Panc1 (cell line): ENCODE data around the gene ARHGEF3. TPM values are rescaled to one million over a fixed set of nuclear protein-coding genes. Genes with fewer than 3 reads are reported as not detected.

ENCODE experiments used
- ATAC-seq: fragments of 200-7000 bp; cut with Tn5 transposase; 2 replicates; pipeline ENCODE4 v1.9.1; 2020; ENCODE audit warnings: mild to moderate bottlenecking, moderate library complexity
- BruUV-seq: library from RNA; stranded (reverse); fragments of 400-500 nt; replicated peaks from 2 replicates; lab custom pipeline; 2021; lab: Mats Ljungman, UMichigan
- CTCF ChIA-PET: fragments of 300-600 bp; sonication (Branson Sonifier 250); formaldehyde crosslinking; loops from one replicate; lab custom pipeline; 2022; ENCODE audit warnings: antibody characterized with exemption; lab: Charles Lee
- POLR2A ChIA-PET: fragments of 300-600 bp; sonication (Branson Sonifier 250); formaldehyde crosslinking; loops from one replicate; lab custom pipeline; 2022; ENCODE audit warnings: antibody characterized with exemption; lab: Charles Lee
- DNase-seq: peaks from one replicate; pipeline ENCODE4 v3.0.0-alpha.2; 2010; ENCODE audit warnings: low read depth, low spot score
- H3K27ac ChIP-seq: 2 replicates; pipeline ENCODE4 v1.5.1; 2011; ENCODE audit warnings: mild to moderate bottlenecking, low read length, inconsistent platforms
- H3K27me3 ChIP-seq: fragments of 200-500 bp; sonication (Bioruptor generic); 2 replicates; pipeline ENCODE4 v1.6.0; 2014; ENCODE audit warnings: low read length, inconsistent platforms; ENCODE audit not compliant: control insufficient read depth, insufficient read depth
- H3K36me3 ChIP-seq: fragments of 200-500 bp; sonication (Bioruptor generic); 2 replicates; pipeline ENCODE4 v1.5.1; 2014; ENCODE audit warnings: inconsistent platforms, mild to moderate bottlenecking, low read length, moderate library complexity; ENCODE audit not compliant: control insufficient read depth, insufficient read depth
- H3K4me1 ChIP-seq: 2 replicates; pipeline ENCODE4 v1.5.1; 2011; ENCODE audit warnings: inconsistent platforms, mild to moderate bottlenecking, low read length, moderate library complexity; ENCODE audit not compliant: control insufficient read depth, insufficient read depth
- H3K4me3 ChIP-seq, 2 experiments: 2 replicates each; pipeline ENCODE4 v1.5.1; 2011 to 2012; ENCODE audit warnings: low read depth in 2 of 2, low read length in 2 of 2, mild to moderate bottlenecking in 2 of 2, inconsistent platforms in 1 of 2, moderate library complexity in 1 of 2
- H3K9me3 ChIP-seq: fragments of 200-500 bp; sonication (Bioruptor generic); 2 replicates; pipeline ENCODE4 v1.5.1; 2014; ENCODE audit warnings: low read depth, mild to moderate bottlenecking, inconsistent platforms, low read length, moderate library complexity; ENCODE audit not compliant: control insufficient read depth, insufficient read depth
- CTCF ChIP-seq: fragments of 450-650 bp; IDR thresholded peaks from 2 replicates; pipeline ENCODE4 v1.5.1; 2017; ENCODE audit warnings: mild to moderate bottlenecking
- POLR2AphosphoS5 ChIP-seq: IDR thresholded peaks from 2 replicates; pipeline ENCODE4 v1.6.1; 2012; ENCODE audit warnings: mild to moderate bottlenecking, low read depth, low read length, moderate library complexity
- REST ChIP-seq, 2 experiments: IDR thresholded peaks; 2 replicates each; pipeline ENCODE4 v1.6.1; 2011 to 2012; ENCODE audit warnings: low read depth in 2 of 2, control low read depth in 1 of 2, low read length in 1 of 2, mild to moderate bottlenecking in 1 of 2, moderate library complexity in 1 of 2; ENCODE audit not compliant: insufficient read depth in 1 of 2
- SIN3A ChIP-seq: IDR thresholded peaks from 2 replicates; pipeline ENCODE4 v1.6.1; 2012; ENCODE audit warnings: low read depth, mild to moderate bottlenecking, low read length, moderate library complexity, borderline replicate concordance; ENCODE audit not compliant: insufficient read depth
- TCF7L2 ChIP-seq: IDR thresholded peaks from 2 replicates; pipeline ENCODE4 v1.6.1; 2011; ENCODE audit warnings: mild to moderate bottlenecking, low read depth, low read length, inconsistent platforms
- in situ Hi-C: cut with HindIII; loops from 2 replicates; pipeline ENCODE4 v1.10.0; 2016; ENCODE audit warnings: low sequenced_read_pairs, low pct_unique_long_range_greater_than_20kb
- intact Hi-C: fragments of 100-400 bp; cut with micrococcal nuclease; formaldehyde crosslinking; loops from one replicate; pipeline ENCODE4 v1.10.0; 2022; ENCODE audit not compliant: unreplicated experiment
- total RNA-seq: library from RNA; stranded (reverse); gene quantifications from one replicate; pipeline ENCODE4 v1.2.1, GENCODE V29; 2021; ENCODE audit not compliant: unreplicated experiment

ARHGEF3 gene
- total RNA-seq, 1 experiment from 2014 or later: 19.8 TPM

- ChIA-PET CTCF (no interaction called here), POLR2A (no interaction called here)
- Histone ChIP-seq H3K9me3 (no peaks in the 10 kb centered on the region), H3K36me3 (no peaks in the 10 kb centered on the region), H3K4me1 (peaks cover 11% of the 10 kb centered on the region), H3K27ac (no peak overlapping the region), H3K4me3 (no peak overlapping the region), H3K27me3 (no peaks in the 10 kb centered on the region)
- intact Hi-C loops (no loop called here), in situ Hi-C loops (no loop called here)
- BruUV-seq: no TSS peak
- ATAC-seq: no peak
- DNase-seq: no peak
- TF ChIP-seq TCF7L2 (no peak), REST (IDR thresholded peaks at IDR 0.05; ENCODE audit: insufficient read depth in 1 of 2, low read depth in 2 of 2, low read length in 1 of 2) (no peak), SIN3A (no peak), CTCF (no peak), POLR2AphosphoS5 (no peak)
Measured at GRCh38 chr3:56782215-56782614, 19.5 kb downstream of the ARHGEF3 start.

GRCh38 chr3:56781762-56782161 is 20.0 kb downstream of the ARHGEF3 start:
- in situ Hi-C loops (no loop called here), intact Hi-C loops (no loop called here)
- ChIA-PET POLR2A (no interaction called here), CTCF (no interaction called here)
- Histone ChIP-seq H3K9me3 (no peaks in the 10 kb centered on the region), H3K27me3 (no peaks in the 10 kb centered on the region), H3K4me3 (no peak overlapping the region), H3K36me3 (no peaks in the 10 kb centered on the region), H3K4me1 (peaks cover 11% of the 10 kb centered on the region), H3K27ac (no peak overlapping the region)
- DNase-seq (no peak), ATAC-seq (no peak)
- TF ChIP-seq SIN3A (no peak), POLR2AphosphoS5 (no peak)
- no TSS peak for BruUV-seq

- Histone ChIP-seq H3K9me3 (no peaks in the 10 kb centered on the region), H3K27ac (no peak overlapping the region), H3K4me3 (no peak overlapping the region), H3K4me1 (peaks cover 15% of the 10 kb centered on the region), H3K27me3 (no peaks in the 10 kb centered on the region), H3K36me3 (no peaks in the 10 kb centered on the region)
- POLR2A ChIA-PET: no interaction called here
- no TSS peak for BruUV-seq
- in situ Hi-C loops (no loop called here), intact Hi-C loops (no loop called here)
- CTCF ChIA-PET: no interaction called here
- DNase-seq (no peak), ATAC-seq (no peak)
- TF ChIP-seq TCF7L2 (no peak), POLR2AphosphoS5 (no peak), REST (IDR thresholded peaks at IDR 0.05; ENCODE audit: insufficient read depth in 1 of 2, low read depth in 2 of 2, low read length in 1 of 2) (no peak)
Measured at GRCh38 chr3:56780936-56781335, 20.8 kb downstream of the ARHGEF3 start.
